Right lobe of liver (tissue), 6 donors: Measurements from ENCODE around the gene TPO. TPM values are rescaled to one million over a fixed set of nuclear protein-coding genes. Genes with fewer than 3 reads are reported as not detected.

ENCODE experiments used
- ATAC-seq, 4 donors: fragments of 200-7000 bp; cut with Tn5 transposase; one replicate each; pipeline ENCODE4 v1.9.1; 2020; ENCODE audit warnings: mild to moderate bottlenecking in 4 of 4, moderate library complexity in 4 of 4
- DNase-seq, 3 donors: peaks; one replicate each; pipeline ENCODE4 v3.0.0-alpha.2; 2020
- H3K27ac ChIP-seq, 3 donors: fragments of 200-600 bp; one replicate each; pipeline ENCODE4 v1.8.0; 2022
- H3K27me3 ChIP-seq, 2 donors: fragments of 200-600 bp; one replicate each; pipeline ENCODE4 v1.8.0; 2022
- H3K36me3 ChIP-seq, 4 donors: fragments of 200-600 bp; sonication (generic) in 1 of 4; one replicate each; pipeline versions ENCODE4 v1.5.1 to v1.8.0; 2017 to 2022; ENCODE audit warnings: control low read depth in 1 of 4
- H3K4me1 ChIP-seq, 4 donors: fragments of 200-600 bp; sonication (generic) in 1 of 4; one replicate each; pipeline versions ENCODE4 v1.5.1 to v1.8.0; 2017 to 2022; ENCODE audit warnings: control low read depth in 1 of 4
- H3K4me3 ChIP-seq, 3 donors: fragments of 200-600 bp; one replicate each; pipeline ENCODE4 v1.8.0; 2022
- H3K9me3 ChIP-seq, 4 donors: fragments of 200-600 bp; sonication (generic) in 1 of 4; one replicate each; pipeline versions ENCODE4 v1.5.1 to v1.8.0; 2017 to 2022; ENCODE audit warnings: control low read depth in 1 of 4
- CTCF ChIP-seq, 4 donors: fragments of 200-600 bp in 3 of 4; fragments of 450-650 bp in 1 of 4; IDR thresholded peaks; one replicate each; pipeline versions ENCODE4 v1.5.1 to v1.8.0; 2016 to 2022; ENCODE audit warnings: antibody characterized with exemption in 4 of 4, mild to moderate bottlenecking in 2 of 4
- POLR2A ChIP-seq: fragments of 450-650 bp; IDR thresholded peaks from one replicate; pipeline ENCODE4 v1.6.1; 2017; ENCODE audit warnings: antibody characterized with exemption, mild to moderate bottlenecking
- WGBS: methylation state at CpG from one replicate; pipeline ENCODE4 v1.1.6; 2018; ENCODE audit warnings: low coverage, low lambda C conversion rate; ENCODE audit not compliant: insufficient coverage; ENCODE audit errors: missing lambda C conversion rate; 5-methylcytosine and 5-hydroxymethylcytosine counted together
- intact Hi-C, 2 donors: fragments of 100-400 bp; cut with DNase I; formaldehyde crosslinking; loops; one replicate each; pipeline versions ENCODE4 v1.11.2 to v1.14.1; 2022
- total RNA-seq, 6 experiments: library from RNA; depleted of rRNA in 2 of 6; stranded (reverse); fragments of >200 nt in 2 of 6; fragmentation: NEBNext Ultra II Directional in 3 of 6; extraction: Animal tissue kit (Norgen Biotek cat#: 25700) in 3 of 6; gene quantifications; one replicate each; pipeline versions ENCODE4 v1.1.0 to v1.2.4, GENCODE V29; 2016 to 2023
- donor health status: DM: no; HTN: yes; CAD: no.
- donor health status: DM: no; HTN: no; CAD: no.
- donor health status: DM: no; HTN: no; CAD: no.
- donor health status: DM: no; HTN: yes; CAD: no.
- donor health status: DM: no; HTN: yes; CAD: no.

TPO gene
- total RNA-seq, 6 experiments from 2014 or later: not detected

- H3K27ac ChIP-seq: no peak overlapping the region
- WGBS: 73% methylated on average over 5 of the region's 5 CpGs
- no peak for TF ChIP-seq POLR2A
- no peak for TF ChIP-seq CTCF (IDR thresholded peaks at IDR 0.05)
- no peaks in the 10 kb centered on the region for H3K27me3 ChIP-seq
- H3K36me3 ChIP-seq: no peaks in the 10 kb centered on the region
- H3K4me1 ChIP-seq: no peaks in the 10 kb centered on the region
- no peak for ATAC-seq
- intact Hi-C loops: no loop called here
- peak in 1 of 3 donors; percentile 38 for DNase-seq
- H3K4me3 ChIP-seq: no peak overlapping the region
- H3K9me3 ChIP-seq: no peaks in the 10 kb centered on the region
Measured at GRCh38 chr2:1517786-1518185, 104.5 kb downstream of the TPO start.

GRCh38 chr2:1518331-1518803, 105.1 kb downstream of the TPO start:
- H3K27ac ChIP-seq: no peak overlapping the region
- no peaks in the 10 kb centered on the region for H3K36me3 ChIP-seq
- no peak for TF ChIP-seq POLR2A
- TF ChIP-seq CTCF (IDR thresholded peaks at IDR 0.05): no peak
- ATAC-seq (no peak), DNase-seq (no peak)
- H3K4me1 ChIP-seq: no peaks in the 10 kb centered on the region
- H3K27me3 ChIP-seq: no peaks in the 10 kb centered on the region
- no peak overlapping the region for H3K4me3 ChIP-seq
- WGBS: 44% methylated on average over 3 of the region's 3 CpGs
- H3K9me3 ChIP-seq: no peaks in the 10 kb centered on the region
- intact Hi-C loops: no loop called here

- TF ChIP-seq POLR2A (no peak), CTCF (IDR thresholded peaks at IDR 0.05) (no peak)
- peak in 1 of 3 donors; percentile 45 for DNase-seq
- Histone ChIP-seq H3K4me3 (no peak overlapping the region), H3K9me3 (no peaks in the 10 kb centered on the region), H3K27me3 (no peaks in the 10 kb centered on the region), H3K4me1 (no peaks in the 10 kb centered on the region), H3K36me3 (no peaks in the 10 kb centered on the region), H3K27ac (no peak overlapping the region)
- 48% methylated on average over 8 of the region's 10 CpGs for WGBS
- intact Hi-C loops: no loop called here
- no peak for ATAC-seq
Measured at GRCh38 chr2:1518867-1519530, 105.7 kb downstream of the TPO start.

GRCh38 chr2:1521191-1521877, 108.1 kb downstream of the TPO start:
- ATAC-seq (peak in 1 of 4 donors; percentile 18), DNase-seq (peak in 1 of 3 donors; percentile 39)
- WGBS: 72% methylated on average over 8 of the region's 21 CpGs
- intact Hi-C loops: no loop called here
- no peak overlapping the region for H3K27ac ChIP-seq
- no peak overlapping the region for H3K4me3 ChIP-seq
- no peaks in the 10 kb centered on the region for H3K4me1 ChIP-seq
- no peaks in the 10 kb centered on the region for H3K27me3 ChIP-seq
- TF ChIP-seq CTCF (IDR thresholded peaks at IDR 0.05): no peak
- TF ChIP-seq POLR2A: no peak
- H3K9me3 ChIP-seq: no peaks in the 10 kb centered on the region
- H3K36me3 ChIP-seq: no peaks in the 10 kb centered on the region
